GM12874 (cell line): Measurements from ENCODE around the gene CLNK.

Source experiments
- TF ChIP-seq, protein P1 (sequence below): IDR thresholded peaks from 2 replicates; pipeline ENCODE4 v1.5.1; 2011; ENCODE audit warnings: low read depth, mild to moderate bottlenecking, control low read depth, low read length, moderate library complexity; ENCODE audit not compliant: insufficient read depth

Gene CLNK

DNA sequence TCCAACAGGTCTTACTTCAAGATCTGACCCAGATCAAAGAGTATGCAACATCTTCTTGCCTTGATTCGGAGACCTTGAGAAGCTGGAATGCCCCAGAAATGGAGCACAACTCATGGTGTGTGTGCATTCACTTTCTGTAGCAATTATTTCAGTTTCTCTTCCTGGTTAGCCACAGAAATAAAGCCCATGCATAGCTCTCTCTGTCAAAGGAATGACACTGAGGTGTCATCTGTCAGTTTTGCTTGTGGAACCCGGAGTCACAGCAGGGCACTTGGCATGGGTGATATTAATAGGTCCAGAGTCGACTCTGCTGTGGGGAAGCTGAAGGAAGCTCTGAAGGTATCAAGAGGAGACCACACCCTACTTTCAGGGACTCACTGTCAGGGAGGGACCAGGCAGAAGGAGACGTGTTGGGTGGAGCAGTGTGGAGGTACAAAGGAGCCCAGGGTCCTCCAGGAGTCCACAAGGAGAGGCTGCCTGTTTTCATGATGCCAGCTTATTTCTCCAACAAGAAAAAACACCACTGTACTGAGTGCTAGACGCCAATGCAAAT lies 10.7 kb downstream of the CLNK start:
- TF ChIP-seq, protein P1, sequence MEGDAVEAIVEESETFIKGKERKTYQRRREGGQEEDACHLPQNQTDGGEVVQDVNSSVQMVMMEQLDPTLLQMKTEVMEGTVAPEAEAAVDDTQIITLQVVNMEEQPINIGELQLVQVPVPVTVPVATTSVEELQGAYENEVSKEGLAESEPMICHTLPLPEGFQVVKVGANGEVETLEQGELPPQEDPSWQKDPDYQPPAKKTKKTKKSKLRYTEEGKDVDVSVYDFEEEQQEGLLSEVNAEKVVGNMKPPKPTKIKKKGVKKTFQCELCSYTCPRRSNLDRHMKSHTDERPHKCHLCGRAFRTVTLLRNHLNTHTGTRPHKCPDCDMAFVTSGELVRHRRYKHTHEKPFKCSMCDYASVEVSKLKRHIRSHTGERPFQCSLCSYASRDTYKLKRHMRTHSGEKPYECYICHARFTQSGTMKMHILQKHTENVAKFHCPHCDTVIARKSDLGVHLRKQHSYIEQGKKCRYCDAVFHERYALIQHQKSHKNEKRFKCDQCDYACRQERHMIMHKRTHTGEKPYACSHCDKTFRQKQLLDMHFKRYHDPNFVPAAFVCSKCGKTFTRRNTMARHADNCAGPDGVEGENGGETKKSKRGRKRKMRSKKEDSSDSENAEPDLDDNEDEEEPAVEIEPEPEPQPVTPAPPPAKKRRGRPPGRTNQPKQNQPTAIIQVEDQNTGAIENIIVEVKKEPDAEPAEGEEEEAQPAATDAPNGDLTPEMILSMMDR, result no peak

DNA sequence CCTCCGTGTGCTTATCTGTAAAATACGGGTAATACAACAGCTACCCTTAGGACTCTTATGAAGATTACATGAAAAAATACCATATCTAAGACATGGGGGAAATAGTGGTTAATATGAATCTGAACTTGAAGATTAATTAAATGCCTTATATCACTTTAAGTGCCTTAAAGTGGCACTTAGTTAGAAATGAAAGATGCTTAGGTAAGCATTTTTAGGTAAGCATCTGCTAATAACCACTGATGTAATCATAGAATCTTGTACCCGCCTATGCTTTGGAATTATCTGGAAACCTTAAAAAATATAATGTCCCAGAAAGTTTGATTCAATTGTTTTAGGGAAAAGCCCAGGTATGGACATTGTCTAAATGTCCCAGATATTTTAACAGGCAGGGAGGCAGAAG lies 12.2 kb downstream of the CLNK start:
- TF ChIP-seq, protein P1, result no peak

DNA sequence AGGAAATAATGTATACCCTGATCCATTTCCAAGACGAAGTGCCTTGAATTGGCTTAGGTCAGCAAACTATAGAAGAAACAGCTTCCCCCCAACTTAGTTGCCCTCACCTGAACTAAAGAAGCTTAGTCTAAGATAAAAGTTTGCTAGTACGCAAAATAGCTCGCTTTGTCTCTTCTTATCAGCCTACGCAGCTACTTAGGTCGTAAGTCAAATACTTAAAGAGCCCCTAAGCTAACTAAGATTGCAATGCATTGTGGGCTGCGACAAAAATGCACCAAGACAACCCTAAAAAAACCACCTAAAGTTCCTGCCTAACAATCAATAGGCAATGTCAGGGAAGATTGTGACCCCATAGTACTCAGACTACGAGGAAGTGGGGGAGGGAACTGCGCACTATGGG lies 12.8 kb downstream of the CLNK start:
- TF ChIP-seq, protein P1, result no peak

DNA sequence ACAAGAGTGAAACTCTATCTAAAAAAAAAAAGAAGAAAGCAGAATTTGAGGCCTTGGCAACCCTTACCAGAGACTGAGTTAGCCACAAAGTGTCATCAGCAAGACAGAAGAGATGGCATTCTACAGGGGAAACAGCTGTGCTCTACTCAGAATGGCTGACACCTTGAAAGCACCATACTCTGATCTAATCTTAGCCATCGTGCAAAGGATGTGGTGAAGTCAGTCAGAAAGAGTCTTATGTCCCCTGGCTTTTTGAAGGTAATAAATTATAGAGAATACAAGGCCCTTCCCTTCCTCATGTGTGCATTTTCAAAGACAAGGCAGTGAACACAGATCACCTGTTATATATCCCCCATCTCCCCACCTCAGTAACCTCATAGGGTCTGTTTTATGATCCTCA lies 13.2 kb downstream of the CLNK start:
- TF ChIP-seq, protein P1, result no peak

DNA sequence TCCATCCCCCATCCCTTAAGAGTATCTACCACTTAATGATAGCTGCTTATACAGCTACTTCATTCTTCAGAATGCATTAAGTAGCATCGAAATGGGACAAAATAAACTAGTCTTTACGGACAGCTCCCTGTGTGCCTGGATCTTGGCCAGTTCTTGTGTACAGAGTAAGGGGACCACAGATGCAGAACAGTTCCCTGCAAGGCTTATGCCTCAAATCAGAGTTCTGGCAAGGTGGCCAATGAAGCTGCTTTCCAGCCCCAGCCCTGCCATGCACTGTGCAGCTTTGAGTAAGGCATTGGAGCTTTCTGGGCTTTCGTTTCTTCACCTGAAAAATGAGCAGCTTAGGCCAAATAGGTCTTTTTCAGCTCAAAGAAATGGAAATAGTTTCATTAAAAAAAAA lies 14.2 kb downstream of the CLNK start:
- TF ChIP-seq, protein P1, result no peak

DNA sequence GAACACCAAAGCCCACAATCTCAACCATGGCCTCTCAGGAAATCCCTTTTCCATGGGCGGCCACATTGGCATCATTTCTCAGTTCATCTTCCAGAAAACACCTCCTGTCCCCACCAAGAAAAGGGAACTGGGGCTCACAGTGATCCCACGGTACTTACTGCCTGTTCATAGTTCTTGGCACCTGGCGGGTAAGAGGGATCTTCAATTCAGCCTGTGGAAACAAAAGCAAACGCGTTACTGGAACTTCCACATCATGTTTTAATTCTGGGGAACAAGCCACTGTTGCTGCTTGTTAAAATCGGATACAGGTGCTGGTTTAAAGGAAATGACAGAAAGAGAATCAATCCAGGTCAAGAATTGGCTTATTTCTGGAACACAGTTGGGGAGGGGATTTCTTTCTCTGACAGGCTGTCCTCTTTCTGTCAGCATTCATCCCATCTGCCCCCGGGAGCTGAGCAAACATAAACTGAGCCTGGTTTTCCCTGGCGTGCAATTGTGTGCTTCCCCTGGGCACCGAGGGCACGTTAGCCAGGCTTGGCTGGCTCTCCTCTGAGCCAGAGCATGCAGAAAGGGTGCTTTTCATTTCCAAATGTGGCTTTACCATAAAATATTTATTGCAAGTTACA lies 16.8 kb downstream of the CLNK start:
- TF ChIP-seq, protein P1, result no peak

DNA sequence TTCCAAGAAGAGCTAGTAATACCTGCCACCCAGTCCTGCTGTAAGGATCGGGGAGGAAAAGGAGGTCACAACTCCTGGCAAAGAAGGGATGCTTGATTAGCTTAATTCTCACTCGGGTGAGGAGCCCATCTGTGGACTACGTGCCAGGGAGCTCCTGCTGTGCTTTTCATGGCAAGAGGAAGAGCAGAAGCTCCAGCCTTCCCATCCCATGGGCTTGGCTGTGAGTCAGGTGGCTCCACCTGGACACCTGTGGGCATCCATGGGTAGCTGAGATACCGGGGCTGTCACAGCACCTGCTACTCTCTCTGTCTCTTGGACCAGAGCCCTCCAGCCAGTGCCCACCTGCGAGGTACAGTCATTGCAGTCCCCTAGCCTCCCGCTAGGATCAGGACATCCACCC lies 18.0 kb downstream of the CLNK start:
- TF ChIP-seq, protein P1, result no peak
